Measurements from ENCODE around the gene VARS1.
A peak's percentile ranks its signal among the peaks of the same experiment; 100 is the strongest.
"Not testable (repeated sequence)": the region's sequence is repeated elsewhere in the genome, so short reads cannot be mapped to it uniquely, and the experiment has no call there.

The VARS1 gene

DNA sequence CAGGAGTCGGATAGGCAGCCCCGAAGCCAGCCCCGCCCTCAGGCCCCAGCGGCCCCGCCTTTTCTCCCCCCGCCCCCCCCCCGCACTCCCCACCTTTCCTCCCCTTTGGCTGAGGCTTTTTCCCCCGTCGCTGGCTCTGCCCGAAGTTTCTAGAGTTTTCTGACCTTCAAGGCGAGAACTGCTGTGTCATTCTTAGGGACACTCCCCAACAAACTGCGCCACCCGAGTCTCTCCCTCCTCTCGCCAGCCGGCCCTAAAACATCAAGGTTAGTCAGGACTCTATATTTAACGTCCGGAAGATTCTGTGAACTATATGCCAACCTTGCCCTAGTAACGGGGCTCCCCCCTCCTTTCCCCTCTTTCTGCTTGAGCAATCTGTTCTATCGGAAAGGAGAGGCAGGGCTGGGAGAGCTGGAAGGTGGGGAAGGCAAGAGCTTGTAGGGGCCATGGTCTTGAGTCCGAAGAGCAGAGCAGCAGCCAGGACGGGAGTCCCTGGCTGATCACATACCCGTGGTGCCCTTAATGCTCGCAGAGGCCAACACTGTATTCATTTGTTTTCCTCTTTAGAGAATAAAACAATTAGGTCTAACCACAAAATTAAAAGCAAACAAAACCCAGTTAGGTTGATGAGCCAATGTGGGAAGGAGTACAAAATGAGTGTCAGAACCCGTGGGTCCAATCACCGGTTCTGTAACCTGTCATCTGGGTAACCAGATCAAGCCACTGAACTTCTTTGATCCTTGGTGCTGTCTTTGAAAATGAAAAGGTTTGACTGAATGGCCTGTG is 26.7 kb upstream of the VARS1 start:
- DNase-seq (ENCODE audit: low read depth): peak; percentile 50

DNA sequence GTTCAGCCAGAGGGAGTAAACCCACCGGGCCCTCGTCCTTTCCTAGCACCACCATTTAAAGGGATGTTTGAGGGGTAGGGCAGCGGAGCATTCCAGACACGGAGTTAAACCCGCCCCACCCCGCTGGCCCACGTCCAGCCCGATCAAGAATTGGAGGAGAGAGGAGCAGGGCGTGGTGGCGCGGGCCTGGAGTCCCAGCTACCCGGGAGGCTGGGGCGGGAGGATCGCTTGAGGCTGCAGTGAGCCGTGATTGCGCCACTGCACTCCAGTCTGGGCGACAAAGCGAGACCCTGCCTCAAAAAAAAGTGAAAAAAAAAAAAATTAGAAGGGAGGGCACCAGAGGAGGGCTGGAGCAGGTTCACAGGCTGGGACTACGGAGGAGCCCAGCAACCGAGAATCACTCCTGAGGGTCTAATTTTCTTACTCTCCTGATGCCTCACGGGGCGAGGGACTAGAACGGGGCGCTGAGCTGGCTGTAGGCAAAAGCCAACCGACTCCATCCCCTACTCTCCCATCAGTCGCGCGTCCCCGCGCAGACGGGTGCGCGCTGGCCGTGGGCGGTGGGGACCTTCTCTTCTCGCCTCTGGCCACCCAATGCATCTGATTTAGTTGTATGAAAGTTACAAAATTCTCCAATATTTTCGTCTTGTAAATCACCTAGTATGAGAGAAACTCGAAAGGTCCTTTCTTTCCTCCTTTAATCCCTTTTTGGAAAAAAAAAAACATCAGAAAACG is 25.9 kb upstream of the VARS1 start:
- peak; percentile 56 for DNase-seq (ENCODE audit: low read depth)

DNA sequence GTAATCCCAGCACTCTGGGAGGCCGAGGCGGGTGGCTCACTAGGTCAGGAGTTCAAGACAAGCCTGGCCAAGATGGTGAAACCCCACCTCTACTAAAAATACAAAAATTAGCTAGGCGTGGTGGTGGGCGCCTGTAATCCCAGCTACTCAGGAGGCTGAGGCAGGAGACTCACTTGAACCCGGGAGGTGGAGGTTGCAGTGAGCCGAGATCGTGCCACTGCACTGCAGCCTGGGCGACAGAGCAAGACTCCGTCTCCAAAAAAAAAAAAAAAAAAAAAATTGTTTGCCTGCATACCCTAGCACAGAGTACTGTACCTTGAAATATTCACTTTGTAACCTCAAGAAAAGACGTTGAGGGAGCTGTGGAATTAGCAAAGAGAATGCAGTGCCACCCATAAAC is 24.8 kb upstream of the VARS1 start:
- not testable (repeated sequence) for DNase-seq (ENCODE audit: low read depth)

DNA sequence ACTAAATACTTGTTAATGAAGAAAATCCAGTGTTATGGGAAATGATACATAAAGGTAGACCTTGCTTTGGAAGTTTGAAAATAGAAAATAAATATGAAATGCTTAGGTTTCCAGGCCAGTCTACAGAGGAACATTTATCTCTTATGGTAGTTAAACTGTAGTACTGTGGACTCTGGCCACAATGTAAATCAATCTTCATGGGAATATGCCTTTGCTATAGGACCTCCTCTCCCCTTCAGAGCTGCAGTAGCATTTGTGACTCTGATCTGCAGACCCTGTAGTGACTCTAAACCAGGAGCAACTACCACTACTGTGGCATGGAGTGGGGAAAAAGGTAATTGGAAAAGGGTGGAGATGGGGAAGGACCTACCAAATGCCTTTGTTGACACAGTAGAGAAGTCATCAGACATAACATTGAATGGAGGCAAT is 24.3 kb upstream of the VARS1 start:
- DNase-seq (ENCODE audit: low read depth): no peak

DNA sequence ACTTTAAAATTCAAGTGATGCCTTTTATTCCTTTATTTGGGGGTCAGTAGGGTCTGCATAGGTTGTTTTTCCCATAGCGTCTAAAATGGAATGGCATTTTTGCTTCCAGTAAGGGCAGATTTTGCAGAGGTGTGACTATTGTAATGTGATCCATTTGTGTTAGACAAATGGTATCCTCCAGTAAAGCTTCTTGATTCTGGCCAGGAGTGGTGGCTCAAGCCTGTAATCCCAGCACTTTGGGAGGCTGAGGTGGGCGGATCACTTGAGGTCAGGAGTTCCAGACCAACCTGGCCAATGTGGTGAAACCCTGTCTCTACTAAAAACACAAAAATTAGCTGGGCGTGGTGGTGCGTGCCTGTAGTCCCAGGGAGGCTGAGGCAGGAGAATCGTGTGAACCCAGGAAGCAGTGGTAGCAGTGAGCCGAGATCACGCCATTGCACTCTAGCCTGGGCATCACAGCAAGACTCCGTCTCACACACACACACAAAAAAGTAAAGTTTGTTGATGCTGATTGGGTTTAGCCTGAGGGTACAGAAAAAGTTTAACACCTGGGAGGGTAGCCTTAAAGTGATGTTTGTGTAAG is 22.5 kb upstream of the VARS1 start:
- DNase-seq (ENCODE audit: low read depth): not testable (repeated sequence)

DNA sequence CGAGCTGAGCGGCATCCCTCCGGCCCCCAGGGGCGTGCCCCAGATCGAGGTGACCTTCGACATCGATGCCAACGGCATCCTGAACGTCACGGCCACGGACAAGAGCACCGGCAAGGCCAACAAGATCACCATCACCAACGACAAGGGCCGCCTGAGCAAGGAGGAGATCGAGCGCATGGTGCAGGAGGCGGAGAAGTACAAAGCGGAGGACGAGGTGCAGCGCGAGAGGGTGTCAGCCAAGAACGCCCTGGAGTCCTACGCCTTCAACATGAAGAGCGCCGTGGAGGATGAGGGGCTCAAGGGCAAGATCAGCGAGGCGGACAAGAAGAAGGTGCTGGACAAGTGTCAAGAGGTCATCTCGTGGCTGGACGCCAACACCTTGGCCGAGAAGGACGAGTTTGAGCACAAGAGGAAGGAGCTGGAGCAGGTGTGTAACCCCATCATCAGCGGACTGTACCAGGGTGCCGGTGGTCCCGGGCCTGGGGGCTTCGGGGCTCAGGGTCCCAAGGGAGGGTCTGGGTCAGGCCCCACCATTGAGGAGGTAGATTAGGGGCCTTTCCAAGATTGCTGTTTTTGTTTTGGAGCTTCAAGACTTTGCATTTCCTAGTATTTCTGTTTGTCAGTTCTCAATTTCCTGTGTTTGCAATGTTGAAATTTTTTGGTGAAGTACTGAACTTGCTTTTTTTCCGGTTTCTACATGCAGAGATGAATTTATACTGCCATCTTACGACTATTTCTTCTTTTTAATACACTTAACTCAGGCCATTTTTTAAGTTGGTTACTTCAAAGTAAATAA is 21.8 kb upstream of the VARS1 start:
- DNase-seq (ENCODE audit: low read depth): not testable (repeated sequence)

DNA sequence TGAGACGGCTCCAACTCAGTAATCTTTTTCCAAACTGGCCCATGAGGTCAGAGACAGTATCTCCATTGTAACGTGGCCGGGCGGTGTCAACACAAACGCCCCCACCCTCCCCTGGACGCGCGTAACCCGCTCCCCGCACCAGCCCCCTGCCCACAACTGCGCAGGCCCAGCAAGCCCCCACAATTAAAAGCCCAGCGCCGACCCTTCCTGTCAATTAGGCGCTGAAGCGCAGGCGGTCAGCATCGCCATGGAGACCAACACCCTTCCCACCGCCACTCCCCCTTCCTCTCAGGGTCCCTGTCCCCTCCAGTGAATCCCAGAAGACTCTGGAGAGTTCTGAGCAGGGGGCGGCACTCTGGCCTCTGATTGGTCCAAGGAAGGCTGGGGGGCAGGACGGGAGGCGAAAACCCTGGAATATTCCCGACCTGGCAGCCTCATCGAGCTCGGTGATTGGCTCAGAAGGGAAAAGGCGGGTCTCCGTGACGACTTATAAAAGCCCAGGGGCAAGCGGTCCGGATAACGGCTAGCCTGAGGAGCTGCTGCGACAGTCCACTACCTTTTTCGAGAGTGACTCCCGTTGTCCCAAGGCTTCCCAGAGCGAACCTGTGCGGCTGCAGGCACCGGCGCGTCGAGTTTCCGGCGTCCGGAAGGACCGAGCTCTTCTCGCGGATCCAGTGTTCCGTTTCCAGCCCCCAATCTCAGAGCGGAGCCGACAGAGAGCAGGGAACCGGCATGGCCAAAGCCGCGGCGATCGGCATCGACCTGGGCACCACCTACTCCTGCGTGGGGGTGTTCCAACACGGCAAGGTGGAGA is 19.7 kb upstream of the VARS1 start, which contains the start of the genes HSPA1A and HSPA1L:
TSS of gene HSPA1A (plus strand) at position 519 of the 814 bp plus-strand sequence. CDS start at position 733, 214 bp downstream.
TSS of gene HSPA1L (minus strand) at position 259 of the 814 bp plus-strand sequence. CDS start 3,311 bp downstream, outside the sequence.
- DNase-seq (ENCODE audit: low read depth): peak; percentile 45

DNA sequence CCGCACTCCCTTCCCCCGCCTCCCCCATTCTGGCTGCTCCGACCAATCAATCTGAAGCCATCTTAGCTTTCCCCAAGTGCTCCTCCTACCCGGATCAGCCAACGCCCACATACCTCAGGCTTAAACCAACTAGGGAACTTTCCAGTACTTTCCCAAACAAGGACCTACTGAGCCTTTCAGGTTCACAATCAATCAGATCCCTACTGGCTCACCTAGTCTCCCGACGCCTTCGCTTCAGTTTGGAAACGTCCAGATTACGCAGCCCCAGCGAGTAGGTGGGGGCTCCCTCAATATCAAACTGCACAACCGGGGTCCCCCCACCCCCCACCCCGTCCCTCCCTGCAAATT is 19.1 kb upstream of the VARS1 start:
- DNase-seq (ENCODE audit: low read depth): peak; percentile 49

DNA sequence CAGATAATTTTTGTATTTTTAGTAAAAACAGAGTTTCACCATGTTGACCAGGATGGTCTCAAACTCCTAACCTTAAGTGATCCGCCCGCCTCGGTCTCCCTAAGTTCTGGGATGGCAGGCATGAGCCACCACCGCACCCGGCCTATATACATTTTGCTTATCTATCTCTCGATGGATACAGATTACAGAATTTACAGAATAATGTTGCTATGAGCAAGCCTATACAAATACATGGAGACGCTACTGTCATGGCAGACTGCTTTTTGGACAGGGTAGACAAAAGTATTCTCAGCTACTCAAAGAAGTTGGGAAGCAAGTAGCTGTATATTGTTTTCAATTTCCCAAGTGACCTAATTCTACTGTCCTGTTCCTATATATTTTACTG is 17.9 kb upstream of the VARS1 start:
- no peak for DNase-seq (ENCODE audit: low read depth)

DNA sequence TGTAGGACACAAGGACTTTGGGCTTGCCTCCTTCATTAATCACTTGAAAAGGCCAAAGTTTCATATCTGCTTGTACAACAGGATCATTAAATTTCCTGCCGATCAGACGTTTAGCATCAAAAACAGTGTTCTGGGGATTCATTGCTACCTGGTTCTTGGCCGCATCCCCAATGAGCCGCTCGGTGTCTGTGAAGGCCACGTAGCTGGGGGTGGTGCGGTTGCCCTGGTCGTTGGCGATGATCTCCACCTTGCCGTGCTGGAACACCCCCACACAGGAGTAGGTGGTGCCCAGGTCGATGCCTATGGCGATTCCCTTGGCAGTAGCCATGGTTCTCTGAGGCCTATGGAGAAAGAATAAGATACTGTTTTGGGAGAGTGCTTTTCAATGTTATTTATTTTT is 16.1 kb upstream of the VARS1 start:
- no peak for DNase-seq (ENCODE audit: low read depth)

DNA sequence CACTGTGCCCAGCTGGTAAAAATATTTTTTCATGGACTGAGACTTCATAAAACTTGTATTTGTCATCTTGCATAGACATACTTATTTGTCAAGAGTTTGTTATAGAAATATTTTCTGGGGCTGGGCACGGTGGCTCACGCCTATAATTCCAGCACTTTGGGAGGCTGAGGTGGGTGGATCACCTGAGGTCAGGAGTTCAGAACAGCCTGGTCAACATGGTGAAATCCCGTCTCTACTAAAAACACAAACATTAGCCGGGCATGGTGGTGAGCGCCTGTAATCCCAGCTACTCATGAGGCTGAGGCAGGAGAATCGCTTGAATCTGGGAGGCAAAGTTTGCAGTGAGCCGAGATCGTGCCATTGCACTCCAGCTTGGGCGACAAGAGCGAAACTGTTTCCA is 13.0 kb upstream of the VARS1 start:
- DNase-seq (ENCODE audit: low read depth): not testable (repeated sequence)

DNA sequence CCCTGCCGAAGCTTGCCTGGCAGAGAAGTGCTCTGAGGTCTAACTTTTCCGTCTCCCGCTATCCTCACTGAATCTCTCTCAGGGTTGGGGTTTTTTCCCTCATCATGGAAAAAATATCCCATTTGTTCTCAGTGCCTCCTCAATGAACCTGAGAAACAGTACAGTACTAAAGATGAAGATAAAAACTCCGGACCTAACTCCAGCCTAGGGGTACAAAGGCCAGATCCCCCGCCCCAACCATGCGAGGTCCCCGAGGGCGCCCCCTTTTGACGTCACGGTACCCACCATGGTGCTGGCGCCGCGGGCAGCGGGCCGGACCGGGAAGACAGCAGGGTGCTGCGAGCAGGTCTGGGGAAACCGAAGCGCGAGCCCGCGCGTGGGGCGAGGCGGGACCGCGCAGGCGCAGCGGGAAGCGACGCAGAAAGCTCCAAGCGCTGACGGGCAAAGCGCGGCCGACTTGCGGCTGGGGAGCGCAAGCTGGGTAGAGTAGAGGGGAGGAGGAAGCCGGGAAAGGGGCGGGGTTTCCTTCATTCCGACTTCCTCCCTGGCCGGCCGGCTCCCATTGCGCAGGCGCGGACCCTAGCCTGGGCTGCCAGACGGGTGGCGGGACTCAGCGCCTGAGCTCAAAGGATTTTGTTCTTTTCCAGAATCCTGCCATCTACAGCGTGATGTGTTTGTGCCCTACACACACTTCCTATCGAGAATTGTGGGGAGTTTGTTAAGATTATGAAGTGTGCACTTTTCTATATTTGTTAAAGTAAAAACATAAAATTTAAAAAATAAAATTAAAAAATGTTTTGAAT is 11.1 kb upstream of the VARS1 start, which contains the start of gene LSM2:
TSS of gene LSM2 (minus strand) at position 497 of the 803 bp plus-strand sequence. CDS start at position 288, 209 bp downstream.
- peak; percentile 95 for DNase-seq (ENCODE audit: low read depth)

DNA sequence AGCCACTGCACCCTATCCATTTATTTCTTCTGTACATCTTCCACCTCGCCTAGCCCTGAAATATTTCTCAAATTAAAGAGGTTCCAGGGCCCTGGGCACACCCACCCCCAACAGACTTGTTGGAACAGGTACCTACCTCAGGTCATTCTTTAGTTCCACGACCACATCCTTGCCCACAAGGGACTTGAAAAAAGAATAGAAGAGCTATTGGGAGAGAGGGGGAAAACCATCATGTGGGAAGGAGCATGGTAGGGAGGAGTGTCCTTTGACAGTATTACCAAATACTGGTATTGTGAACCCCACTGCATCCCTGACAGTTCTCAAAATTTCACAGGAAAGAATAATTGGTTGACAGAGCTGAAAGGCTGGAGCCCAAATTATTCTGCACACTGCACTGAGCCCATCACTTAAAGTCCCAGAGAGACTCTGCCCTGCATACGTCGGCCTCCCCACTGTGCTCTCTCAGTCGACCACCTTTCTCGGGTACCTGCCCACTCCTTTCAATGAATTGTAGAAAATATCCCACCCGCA is 10.5 kb upstream of the VARS1 start:
- DNase-seq (ENCODE audit: low read depth): no peak

DNA sequence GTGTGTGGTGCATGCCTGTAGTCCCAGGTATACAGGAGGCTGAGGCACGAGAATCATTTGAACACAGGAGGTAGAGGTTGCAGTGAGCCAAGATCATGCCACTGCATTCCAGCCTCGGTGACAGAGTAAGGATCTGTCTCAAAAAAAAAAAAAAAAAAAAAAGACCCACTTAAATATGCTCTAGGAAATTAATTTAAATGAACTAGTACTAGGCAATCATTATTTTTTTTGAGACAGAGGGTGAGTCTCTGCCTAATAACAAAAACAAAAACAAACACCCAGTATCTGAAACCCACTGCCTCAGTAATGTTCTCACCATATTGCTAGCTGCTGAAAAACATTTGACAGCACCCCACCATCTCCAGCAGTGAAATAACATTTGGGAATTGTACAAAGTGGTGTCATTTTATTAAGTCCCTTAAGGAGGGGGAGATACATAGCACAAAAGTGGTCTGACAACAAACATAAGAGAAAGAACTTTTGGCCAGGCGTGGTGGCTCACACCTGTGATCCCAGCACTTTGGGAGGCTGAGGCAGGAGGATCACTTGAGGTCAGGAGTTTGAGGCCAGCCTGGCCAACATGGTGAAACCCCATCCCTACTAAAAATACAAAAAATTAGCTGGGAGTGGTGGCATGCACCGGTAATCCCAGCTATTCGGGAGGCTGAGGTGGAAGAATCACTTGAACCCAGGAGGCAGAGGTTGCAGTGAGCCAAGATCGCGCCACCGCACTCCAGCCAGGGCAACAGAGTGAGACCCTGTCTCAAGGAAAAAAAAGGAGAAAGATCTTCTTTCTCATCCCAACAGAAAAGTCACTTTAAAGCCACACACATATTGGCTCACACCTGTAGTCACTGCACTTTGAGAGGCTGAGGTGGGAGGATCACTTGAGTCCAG is 5.7 kb upstream of the VARS1 start:
- not testable (repeated sequence) for DNase-seq (ENCODE audit: low read depth)

DNA sequence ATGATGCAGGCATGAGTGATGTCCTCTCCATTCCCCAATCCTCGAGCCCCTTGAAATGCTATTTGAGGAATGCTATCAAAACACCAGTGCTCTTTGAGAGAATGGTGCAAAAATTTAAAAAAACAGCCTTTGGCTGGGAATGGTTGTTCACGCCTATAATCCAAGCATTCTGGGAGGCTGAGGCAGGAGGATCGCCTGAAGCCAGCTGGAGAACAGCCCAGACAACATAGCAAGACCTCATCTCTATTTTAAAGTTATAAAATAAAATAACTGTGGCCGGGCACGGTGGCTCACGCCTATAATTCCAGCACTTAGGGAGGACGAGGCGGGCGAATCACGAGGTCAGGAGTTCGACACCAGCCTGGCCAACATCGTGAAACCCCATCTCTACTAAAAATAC is 4.2 kb upstream of the VARS1 start:
- no peak for DNase-seq (ENCODE audit: low read depth)

DNA sequence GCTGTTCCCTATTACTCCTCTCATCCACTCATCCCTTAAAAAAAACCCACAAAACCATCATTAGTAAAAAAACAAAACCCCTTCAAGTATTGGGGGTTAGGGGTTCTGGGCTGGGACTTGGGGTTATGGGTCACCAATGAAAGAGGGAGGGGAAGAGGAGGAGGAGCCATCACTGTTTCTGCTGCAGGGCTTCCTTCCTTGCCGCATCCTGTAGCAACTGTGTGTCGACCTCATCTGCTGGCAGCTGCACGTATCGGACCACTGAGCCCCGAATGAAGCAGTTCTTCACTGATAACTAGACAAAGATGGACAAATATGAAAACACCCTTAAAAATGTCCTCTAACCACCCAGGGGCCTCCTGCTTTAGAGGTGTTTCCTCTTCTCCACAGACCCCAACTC is 2.0 kb upstream of the VARS1 start:
- DNase-seq (ENCODE audit: low read depth): no peak

DNA sequence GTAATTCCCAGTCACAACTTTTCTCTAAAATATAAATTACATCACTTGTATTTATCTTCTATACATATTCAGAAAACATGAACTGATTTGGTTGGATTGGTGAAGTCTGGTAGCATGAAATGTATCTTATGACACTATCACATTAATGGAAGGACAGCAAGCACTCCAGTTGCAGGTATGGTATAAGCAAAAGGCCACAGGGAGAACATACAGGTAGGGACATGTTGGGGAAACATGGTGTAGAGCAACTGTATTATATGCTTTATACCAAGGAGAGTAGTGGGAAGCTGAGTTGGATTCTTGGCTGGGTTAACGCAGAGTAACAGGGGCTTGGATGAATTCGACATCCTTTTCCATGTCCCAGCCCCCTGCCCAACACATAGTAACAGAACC is 1.4 kb upstream of the VARS1 start:
- DNase-seq (ENCODE audit: low read depth): no peak

DNA sequence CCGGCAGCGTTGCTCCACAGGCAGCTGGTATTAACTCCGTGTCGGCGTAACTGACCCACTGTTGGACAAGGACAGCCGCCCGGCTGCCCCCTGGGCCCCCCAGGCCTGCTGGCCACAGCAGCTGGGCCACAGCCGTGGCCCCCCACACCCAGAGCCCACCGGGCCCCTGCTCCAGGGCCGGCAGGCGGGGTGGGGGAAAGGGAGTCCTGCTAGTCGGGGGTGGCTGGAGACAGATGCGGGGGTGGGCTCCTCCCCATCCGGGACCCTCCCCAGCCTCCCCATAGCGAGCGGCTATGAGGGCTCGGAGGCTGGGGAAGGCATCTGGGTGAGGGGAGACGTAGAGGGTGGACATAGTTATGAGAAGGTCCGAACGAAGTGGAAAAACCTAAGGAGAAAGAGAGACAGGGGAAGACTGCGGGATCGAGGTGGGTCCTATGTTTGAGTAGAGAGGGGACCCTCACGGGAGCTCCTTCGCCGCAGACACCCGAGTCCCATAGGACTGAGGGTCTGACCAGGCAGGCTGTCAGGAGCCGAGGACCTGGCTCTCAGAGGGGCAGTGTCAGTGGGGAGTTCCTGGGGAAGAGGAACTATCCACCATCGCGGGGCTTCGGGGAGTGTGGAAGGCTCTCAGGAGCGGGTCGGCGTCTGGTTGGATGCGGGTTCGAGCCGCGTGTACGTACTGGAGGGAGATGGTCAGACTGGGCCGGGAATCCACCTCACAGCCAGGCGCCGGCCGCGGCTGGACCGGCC is 511 bp downstream of the VARS1 start:
- no peak for DNase-seq (ENCODE audit: low read depth)

All from stimulated activated CD8-positive, alpha-beta memory T cell treated with anti-CD3 and anti-CD28 coated beads, Interleukin-4, amount 100 ng/mL, for 24 hours (primary cell).